GM18507 (cell line): ENCODE results near the gene ZBTB16.

Experiments used
- DNase-seq: peaks from one replicate; pipeline ENCODE4 v3.0.0; 2011; ENCODE audit warnings: low read depth; ENCODE audit not compliant: insufficient read length; ENCODE audit errors: extremely low spot score
- FAIRE-seq: peaks from 2 replicates; lab custom pipeline; 2011; peaks lifted over from hg19 to GRCh38; lab: Jason Lieb, UNC

The ZBTB16 gene

DNA sequence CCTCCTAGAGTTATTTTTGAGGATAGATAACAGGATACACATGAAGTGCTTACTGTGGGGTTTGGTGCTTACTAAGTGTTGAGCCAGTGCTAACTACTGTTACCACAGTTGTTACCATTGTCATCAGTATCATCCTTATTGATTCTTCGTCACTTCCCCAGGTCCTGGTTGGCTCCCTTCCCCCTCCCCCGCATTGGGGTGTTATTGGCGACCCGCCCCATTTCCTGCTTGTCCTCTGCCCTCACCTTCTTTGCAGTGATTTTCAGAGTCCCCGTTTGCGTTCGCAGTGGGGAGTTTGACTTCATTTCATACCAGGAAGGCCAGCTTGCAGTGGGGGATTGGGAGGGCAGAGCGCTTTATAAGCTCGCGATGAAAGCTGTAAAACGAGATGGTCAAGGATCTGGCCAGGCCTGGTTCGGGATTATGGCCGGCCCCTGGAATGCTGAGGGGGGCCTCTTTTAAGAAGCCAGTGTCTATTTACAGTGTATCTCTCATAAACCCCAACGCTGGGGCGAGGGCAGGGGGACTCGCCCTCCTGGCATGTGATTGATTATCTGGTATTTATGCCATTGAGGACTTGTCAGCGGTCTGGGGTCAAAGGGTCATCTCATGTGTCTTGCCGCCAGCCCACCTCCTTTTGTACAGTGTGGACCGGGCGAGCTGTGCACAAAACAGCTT, 152.1 kb downstream of the ZBTB16 start:
- no peak for FAIRE-seq
- no peak for DNase-seq

GRCh38 chr11:114213622-114214021, 154.1 kb downstream of the ZBTB16 start:
- no peak for FAIRE-seq
- no peak for DNase-seq

GRCh38 chr11:114215428-114215827, 155.9 kb downstream of the ZBTB16 start:
- DNase-seq (no peak), FAIRE-seq (no peak)

DNA sequence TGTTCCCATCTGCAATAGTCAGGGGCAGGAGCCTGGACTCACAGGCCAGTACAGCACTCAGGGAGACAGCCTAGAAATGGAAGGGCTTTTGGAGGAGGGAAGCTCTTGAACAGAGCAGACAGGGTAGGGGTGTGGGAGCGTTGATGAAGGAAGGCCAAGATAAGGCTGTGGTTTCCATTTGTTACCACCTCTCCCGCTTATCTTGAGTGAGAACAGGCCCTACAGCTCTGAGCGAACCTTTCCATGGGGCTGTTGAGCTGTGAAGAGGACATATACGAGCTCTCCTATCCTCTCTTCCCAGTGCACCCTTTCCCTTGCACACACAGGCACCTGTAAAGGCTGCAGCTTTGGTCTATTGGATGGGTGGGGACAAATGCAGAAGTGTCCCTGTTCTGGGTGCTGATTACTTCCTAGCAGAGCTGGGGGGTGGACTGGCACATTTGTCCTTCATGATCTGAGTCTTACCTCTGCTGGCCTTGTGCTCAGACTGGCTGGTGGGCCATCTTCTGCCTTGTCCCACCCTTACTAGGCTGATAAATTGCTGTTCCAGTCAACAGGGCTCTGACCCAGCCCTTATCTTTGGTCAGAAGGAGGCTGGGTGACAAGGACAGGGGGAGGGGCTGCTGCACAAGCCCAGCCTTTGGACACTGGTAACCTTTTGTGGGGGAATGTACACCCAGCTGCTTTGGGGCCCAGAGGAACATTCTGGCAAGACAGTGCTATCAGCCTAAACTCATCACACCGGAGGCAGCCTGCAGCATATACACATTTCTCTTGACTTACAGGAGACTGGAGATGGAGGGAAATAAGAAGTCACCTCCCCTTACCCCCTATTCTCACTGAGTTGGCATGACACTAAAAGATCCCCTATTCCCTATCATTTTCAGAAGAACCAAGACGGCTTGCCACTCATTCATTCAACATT, 156.6 kb downstream of the ZBTB16 start:
- FAIRE-seq (no peak), DNase-seq (no peak)

GRCh38 chr11:114216796-114217180, 157.3 kb downstream of the ZBTB16 start:
- no peak for FAIRE-seq
- no peak for DNase-seq

DNA sequence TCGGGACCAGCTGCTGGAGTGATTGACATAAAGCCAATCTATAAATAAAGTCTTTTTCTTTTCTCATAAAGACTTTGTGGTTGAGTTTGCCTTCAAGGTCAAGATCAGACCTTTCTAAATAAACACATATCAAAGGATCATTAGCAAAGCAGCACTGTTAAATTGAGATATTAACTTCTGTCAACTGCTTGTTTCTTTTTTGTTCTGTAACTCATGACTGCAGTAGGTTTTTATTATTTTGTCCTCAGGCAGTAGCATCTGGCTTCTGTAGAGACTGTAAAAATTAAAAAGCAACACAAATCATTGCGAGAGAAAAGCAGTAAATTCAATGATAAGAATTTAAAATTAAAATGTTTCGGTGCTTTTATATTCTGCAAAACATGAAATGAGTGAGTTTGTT, 159.0 kb downstream of the ZBTB16 start:
- no peak for DNase-seq
- no peak for FAIRE-seq

DNA sequence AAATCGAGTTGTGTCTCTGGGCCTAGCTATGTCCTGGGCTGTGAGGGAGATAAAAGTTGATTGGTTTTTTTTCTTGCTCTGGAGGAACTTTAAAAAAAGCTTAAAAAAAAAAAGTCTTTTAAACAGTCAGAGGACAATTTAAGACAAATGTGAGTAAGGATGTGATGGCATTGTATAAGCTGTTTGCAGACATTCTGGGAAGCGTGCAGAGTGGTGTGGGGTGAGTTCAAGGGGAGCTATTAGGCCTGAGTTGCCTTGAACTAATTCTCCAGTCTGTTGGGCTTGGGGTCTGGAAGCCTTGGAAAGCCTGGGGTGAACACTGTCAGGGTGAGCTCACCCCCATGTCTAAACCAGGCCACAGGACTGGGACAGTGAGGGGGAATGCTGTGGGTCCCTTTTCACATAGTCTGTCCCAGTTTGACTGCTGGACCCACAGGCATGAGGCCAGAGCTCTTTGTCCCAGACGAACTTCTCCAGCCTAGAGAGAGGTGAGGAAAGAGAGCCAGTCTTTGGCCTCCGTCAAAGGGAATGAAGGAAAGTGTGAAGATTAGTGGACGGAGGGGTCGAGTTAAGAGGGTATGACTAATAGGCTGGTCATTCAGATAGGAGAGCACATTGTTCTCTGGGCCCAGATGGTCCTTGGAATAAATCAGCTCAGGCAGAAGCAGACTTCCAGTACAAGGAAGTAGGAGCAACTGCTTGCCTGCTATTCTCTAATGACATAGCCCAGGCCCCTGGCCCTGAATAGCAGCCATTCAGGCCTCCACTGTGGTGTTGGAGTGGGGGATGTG, 160.2 kb downstream of the ZBTB16 start:
- FAIRE-seq (no peak), DNase-seq (no peak)

DNA sequence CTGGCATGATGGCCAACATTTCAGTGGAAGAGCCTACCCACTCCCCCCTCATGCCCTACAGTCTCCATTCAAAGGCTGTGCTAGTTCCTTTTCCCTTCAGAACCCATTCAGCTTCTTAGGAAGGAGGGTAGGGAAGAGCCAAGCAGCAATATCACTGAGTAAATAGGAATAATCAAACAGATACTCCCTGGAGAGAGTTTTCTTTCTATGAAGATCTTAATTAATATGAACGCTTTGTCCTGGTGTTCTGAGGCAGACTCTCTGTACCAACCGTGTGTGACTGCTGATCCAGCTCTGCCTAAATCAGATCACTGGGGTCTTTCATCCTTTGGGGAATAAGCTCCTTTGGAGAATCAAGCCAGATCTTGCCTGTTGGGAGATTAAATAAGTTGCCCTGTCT, 161.5 kb downstream of the ZBTB16 start:
- DNase-seq: no peak
- FAIRE-seq: no peak

DNA sequence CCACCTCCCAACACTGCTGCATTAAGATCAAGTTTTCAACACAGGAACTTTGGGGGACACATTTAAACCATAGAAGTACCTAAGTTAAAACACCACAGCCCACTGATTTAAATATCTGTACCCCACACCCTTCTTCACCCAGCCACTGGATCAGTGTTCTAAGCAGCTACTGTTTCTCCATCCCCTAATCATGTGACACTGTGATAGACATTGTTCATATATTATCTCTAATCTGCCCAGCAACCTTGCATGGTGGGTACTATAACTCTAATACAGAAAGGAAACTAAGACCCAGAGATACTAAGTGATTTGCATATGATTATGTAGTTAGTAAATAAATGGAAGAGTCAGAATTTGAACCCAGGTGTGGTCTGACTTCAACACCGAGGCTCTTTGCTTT, 166.2 kb downstream of the ZBTB16 start:
- DNase-seq (no peak), FAIRE-seq (no peak)

DNA sequence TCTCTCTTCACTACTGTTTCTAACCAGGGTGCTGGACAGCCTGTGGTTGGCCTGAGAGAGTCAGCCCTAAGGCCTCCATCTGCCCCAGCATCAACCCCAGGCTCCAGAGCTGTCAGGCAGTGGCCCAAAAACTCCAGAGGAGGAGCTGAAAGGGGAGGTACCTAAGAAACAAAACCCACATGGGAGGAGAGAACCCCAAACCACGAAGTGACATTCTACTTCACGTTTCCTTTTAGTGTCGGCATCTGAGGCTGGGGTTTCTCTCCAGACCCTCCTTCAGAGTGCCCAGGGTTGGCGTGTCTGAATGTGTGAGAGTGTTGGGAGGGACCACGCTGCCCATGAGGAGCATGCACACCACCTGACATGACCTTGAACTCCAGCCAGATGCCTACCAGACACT, 166.8 kb downstream of the ZBTB16 start:
- FAIRE-seq (no peak), DNase-seq (no peak)

DNA sequence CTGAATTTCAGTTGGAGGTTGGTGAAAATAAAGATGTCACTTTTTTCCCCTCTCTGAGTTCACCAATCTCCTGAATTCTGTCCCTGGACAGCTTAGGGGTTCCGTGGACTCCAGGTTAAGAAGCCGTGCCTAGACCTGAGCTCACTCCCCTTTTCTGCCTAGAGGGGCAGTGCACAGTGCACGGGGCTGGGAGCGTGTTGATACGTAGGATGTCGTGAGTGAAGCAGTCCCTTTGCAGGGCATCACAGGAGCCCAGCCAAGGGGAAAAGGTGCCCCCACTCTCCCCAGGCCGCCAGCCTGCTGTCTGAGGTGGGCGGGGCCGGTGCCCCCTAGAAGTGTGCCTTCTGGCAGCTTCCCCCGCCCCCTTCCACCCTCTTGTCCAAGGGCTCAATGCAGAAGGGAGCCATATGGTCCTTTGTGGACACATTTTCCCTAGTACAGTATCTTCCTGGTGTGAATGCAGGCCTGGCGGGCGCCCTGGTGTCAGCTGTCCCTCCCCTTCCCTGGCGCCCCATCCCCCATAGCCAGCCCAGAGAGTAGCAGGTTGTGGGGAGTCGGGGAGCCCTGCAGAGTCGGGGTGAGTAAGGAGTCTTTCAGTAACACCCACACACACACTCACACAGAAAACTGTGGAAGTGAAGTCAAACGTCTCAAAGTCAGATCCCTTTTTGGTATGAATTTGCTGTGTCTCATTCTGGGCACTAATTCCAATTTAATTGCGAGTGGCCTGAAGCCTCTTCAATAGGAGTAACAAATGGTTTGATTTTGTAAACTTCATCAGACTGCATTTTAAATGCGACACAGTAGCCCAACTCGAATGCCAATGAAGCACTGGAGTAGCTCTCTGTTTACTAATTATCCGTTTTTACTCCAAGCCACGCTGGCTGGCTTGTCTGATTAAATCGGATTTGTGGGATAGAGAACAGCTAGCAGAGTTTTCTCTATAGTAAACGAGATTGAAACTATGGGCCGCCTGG, 169.2 kb downstream of the ZBTB16 start:
- DNase-seq: no peak
- no peak for FAIRE-seq

- FAIRE-seq (no peak), DNase-seq (no peak)
Measured at GRCh38 chr11:114230031-114230704, 170.7 kb downstream of the ZBTB16 start.

DNA sequence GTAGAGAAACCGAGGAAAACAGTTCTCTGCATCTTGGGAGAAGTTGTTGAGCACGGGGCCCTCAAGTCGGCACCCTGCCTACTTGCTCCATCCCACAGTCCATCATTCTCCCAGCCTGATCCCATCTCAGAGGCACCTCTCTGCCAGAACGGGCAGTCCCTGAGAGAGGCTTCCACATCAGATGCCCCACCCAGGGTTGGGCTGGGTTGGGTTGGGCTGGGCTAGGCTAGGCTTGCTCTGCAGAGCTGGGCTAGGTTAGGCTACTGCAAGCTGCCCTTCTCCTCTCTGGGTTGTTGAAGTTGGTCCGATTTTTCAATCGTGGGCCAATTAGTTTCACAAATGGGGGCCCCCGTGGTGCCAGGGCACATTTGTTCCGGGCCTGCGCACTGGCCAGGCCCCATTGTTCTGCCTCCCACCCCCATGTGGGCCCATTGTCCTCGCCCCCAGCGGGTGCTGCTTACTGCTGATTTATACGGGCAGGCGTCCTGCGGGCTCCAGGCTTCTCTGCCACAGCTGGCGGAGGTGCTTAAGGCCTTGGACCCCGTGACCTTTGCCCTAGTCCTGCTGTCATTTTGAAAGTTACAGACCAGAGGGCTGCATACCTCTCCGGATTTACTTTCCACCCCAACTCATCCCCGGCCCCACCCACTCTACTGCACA, 173.0 kb downstream of the ZBTB16 start:
- FAIRE-seq (no peak), DNase-seq (no peak)

DNA sequence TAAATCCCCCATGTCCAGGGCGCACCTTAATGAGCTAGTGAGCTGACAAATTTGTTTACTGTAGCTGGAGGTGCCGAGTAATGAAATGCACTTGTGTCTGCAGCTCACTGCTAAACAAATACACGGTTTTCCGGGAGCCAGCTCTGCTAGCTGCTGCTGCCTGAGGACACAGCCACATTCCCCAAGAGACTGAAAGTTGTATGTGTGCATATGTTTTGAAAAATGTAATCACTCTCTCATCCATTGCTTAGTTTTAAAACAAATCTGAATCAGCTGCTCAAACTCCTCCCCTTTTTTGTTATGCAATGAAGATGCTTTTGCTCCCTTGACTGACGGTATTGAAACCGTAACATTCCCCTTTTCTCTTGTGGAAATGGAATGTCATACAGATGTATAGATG, 174.2 kb downstream of the ZBTB16 start:
- FAIRE-seq: no peak
- DNase-seq: no peak

DNA sequence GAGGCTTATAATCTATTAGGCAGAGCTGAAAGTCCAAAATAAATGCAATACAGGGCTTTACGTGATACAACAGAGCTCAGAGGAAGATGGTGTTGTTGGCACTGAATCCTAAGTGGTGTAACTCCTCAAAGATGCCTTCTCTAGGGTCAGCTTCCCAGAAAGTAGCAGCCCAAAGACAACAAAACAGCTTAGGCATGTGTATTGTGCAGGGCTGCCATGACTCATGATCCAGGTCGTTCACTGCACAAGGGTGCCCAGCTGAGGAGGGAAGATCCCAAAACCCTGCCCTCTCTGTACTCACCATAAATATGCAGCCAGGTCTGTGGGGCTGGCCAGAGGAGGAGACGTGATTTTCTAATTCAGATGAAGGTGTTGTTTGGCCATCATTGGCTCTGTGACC, 177.3 kb downstream of the ZBTB16 start:
- DNase-seq: no peak
- no peak for FAIRE-seq

DNA sequence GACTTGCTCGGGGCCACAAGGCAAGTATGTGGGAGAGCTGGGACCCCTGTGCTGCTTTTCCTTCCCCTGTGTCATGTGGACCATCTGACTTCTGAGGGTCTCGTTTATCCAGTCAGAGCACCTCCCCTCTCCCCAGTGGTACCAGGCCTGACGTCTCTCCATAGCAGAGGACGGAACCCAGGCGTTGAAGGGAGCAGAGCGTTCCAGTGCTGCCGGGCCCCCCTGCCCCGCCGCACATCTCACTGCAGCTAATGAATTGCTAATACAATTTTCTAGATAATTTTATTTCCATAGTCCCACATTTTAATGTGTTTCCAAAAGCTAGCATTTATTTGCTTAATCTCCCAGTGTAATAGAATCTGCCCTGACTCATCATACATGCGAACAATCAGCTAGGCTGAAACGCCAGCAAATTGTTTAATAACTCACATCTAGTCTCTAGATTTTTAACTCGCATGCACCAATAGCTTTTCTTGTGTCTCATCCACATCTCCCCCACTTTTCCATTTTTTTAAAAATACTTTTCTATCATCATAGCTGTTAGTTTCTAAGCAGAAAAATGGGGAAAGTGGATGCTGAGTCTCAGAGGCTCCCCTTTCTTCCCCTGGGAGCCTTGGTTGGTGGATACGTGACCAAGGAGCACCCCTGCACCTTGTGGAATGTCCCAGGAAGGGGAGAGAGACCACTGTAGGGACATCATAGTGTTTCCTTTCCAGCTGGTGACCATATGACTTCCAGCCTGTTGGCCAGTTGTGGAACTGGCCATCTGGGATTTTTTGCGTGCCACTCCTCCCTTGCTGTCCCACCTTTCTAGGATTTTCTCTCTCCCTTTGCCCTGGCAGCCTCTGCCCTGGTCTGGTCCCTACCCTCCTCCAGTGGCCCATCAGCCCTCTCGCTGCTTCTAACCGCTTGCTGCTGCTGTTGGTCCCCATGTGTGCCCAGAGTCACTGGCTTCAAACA, 178.1 kb downstream of the ZBTB16 start:
- no peak for FAIRE-seq

GRCh38 chr11:114239753-114240161, 180.2 kb downstream of the ZBTB16 start:
- DNase-seq: no peak
- no peak for FAIRE-seq

More for the DNA sequence above, 178.1 kb downstream of the ZBTB16 start:
- no peak for DNase-seq
